IMR-90 (cell line): ENCODE data around the gene THSD1.

ENCODE experiments used
- BHLHE40 ChIP-seq: fragments of 150-350 bp; IDR thresholded peaks from 2 replicates; pipeline ENCODE4 v1.6.1; 2016; ENCODE audit warnings: mild to moderate bottlenecking, low read depth, low read length
- CHD1 ChIP-seq: IDR thresholded peaks from 2 replicates; pipeline ENCODE4 v1.6.1; 2012; ENCODE audit warnings: low read depth, low read length, improper control_type of control experiment
- CTCF ChIP-seq: conservative IDR thresholded peaks from 2 replicates; pipeline ENCODE4 v1.5.1; 2012; ENCODE audit warnings: mild to moderate bottlenecking, low read depth, low read length, improper control_type of control experiment
- FOS ChIP-seq: fragments of 150-350 bp; IDR thresholded peaks from 2 replicates; pipeline ENCODE4 v1.6.1; 2016; ENCODE audit warnings: low read depth, low read length
- MAFK ChIP-seq: IDR thresholded peaks from 2 replicates; pipeline ENCODE4 v1.6.1; 2012; ENCODE audit warnings: low read depth, low read length, improper control_type of control experiment
- MAZ ChIP-seq: IDR thresholded peaks from 2 replicates; pipeline ENCODE4 v1.6.1; 2012; ENCODE audit warnings: low read depth, mild to moderate bottlenecking, low read length, improper control_type of control experiment, moderate library complexity, borderline replicate concordance
- POLR2A ChIP-seq: IDR thresholded peaks from 2 replicates; pipeline ENCODE4 v1.6.1; 2012; ENCODE audit warnings: mild to moderate bottlenecking, low read depth, low read length
- RAD21 ChIP-seq: IDR thresholded peaks from 2 replicates; pipeline ENCODE4 v1.6.1; 2012; ENCODE audit warnings: low read length, improper control_type of control experiment
- RCOR1 ChIP-seq: IDR thresholded peaks from 2 replicates; pipeline ENCODE4 v1.6.1; 2012; ENCODE audit warnings: mild to moderate bottlenecking, low read length, improper control_type of control experiment; ENCODE audit not compliant: insufficient replicate concordance
- SMC3 ChIP-seq: fragments of 150-350 bp; IDR thresholded peaks from 2 replicates; pipeline ENCODE4 v1.6.1; 2016; ENCODE audit warnings: low read depth, mild to moderate bottlenecking, antibody characterized with exemption, low read length, moderate library complexity
- USF2 ChIP-seq: fragments of 150-350 bp; IDR thresholded peaks from 2 replicates; pipeline ENCODE4 v1.6.1; 2017; ENCODE audit warnings: mild to moderate bottlenecking, antibody characterized with exemption, low read length, low read depth
- TF ChIP-seq, protein P1 (sequence below): fragments of 150-350 bp; IDR thresholded peaks from 2 replicates; pipeline ENCODE4 v1.6.1; 2016; ENCODE audit warnings: low read depth, mild to moderate bottlenecking, low read length, moderate library complexity, borderline replicate concordance

DNA sequence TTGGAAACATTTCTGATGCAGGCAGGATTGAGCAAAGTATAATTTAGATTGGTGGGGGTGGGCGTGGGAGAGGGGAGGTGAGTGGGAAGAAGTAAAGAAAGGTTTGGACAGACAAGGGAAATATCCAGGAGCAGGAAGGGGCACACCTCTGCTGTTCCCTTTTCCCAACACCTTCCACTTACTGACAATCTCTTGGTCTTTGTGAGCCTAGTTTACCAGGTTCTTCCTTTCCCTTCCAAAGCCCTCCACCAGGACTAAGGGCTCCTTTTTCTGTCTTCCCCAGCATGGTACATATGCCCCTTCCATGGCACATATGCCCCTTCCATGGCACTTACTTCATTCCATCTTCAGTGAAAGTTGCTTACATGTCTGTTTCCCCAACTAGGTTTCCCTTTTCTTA is 6.2 kb upstream of the THSD1 start:
- TF ChIP-seq SMC3 (no peak), CTCF (no peak), POLR2A (no peak), MAFK (no peak), RCOR1 (no peak), RAD21 (no peak), USF2 (no peak), CHD1 (no peak), MAZ (no peak), FOS (no peak), BHLHE40 (no peak)
- TF ChIP-seq, protein P1, sequence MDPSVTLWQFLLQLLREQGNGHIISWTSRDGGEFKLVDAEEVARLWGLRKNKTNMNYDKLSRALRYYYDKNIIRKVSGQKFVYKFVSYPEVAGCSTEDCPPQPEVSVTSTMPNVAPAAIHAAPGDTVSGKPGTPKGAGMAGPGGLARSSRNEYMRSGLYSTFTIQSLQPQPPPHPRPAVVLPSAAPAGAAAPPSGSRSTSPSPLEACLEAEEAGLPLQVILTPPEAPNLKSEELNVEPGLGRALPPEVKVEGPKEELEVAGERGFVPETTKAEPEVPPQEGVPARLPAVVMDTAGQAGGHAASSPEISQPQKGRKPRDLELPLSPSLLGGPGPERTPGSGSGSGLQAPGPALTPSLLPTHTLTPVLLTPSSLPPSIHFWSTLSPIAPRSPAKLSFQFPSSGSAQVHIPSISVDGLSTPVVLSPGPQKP, result no peak
